HL-60 (cell line): ENCODE measurements around the gene CSNK2B.

Experiments used
- GABPA ChIP-seq: IDR thresholded peaks from 2 replicates; pipeline ENCODE4 v1.6.1; 2012; ENCODE audit warnings: low read depth
- POLR2AphosphoS5 ChIP-seq: IDR thresholded peaks from 2 replicates; pipeline ENCODE4 v1.6.1; 2012; ENCODE audit warnings: low read depth
- TF ChIP-seq, protein P1 (sequence below): IDR thresholded peaks from one replicate; pipeline ENCODE4 v1.5.1; 2011; ENCODE audit warnings: low read length, control low read depth, inconsistent platforms; ENCODE audit not compliant: insufficient read depth
- TF ChIP-seq, protein P2 (sequence below): IDR thresholded peaks from 2 replicates; pipeline ENCODE4 v1.6.1; 2012; ENCODE audit warnings: low read depth; ENCODE audit not compliant: insufficient replicate concordance

DNA sequence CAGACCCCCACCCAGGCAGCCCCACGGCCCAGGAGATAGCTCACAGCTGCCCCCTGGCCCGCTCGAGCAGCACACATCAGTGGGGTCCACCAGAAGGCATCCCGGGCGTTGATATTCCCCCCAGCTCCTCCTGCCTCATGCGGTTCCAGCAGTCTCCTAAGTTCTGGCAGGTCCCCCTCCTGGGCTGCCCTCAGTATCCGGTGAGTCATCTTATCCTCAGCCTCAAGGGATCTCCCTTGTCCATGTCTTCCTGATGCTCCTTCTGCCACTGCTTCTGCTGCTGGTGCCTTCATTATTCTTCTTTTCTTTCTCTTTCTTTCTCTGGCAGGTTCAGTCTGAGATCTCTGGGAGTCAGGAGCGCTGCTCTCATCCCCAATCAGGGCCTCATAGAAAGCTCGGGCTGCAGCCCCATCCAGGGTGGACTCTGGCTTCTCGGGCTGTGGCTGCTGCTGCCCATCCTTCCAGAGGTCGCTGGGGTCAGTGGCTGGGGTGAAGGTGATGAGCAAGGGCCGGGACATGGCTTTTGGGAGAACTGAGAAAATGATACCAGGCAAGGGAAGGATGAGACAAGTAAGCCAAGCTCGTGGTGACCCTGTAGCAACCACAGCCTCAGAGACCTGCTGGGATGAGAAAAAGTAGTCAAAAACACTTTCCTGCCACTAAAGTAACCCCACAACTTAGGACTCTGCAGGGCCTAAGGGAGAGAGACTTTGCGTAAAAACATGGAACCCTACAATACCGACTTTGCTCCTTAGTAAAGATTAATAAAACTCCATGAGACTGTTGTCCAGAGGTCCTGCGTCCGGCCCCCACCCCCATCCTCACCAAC, 1.7 kb upstream of the CSNK2B start:
- TF ChIP-seq POLR2AphosphoS5 (no peak), GABPA (no peak)
- TF ChIP-seq, protein P1, sequence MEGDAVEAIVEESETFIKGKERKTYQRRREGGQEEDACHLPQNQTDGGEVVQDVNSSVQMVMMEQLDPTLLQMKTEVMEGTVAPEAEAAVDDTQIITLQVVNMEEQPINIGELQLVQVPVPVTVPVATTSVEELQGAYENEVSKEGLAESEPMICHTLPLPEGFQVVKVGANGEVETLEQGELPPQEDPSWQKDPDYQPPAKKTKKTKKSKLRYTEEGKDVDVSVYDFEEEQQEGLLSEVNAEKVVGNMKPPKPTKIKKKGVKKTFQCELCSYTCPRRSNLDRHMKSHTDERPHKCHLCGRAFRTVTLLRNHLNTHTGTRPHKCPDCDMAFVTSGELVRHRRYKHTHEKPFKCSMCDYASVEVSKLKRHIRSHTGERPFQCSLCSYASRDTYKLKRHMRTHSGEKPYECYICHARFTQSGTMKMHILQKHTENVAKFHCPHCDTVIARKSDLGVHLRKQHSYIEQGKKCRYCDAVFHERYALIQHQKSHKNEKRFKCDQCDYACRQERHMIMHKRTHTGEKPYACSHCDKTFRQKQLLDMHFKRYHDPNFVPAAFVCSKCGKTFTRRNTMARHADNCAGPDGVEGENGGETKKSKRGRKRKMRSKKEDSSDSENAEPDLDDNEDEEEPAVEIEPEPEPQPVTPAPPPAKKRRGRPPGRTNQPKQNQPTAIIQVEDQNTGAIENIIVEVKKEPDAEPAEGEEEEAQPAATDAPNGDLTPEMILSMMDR: no peak
- TF ChIP-seq, protein P2, sequence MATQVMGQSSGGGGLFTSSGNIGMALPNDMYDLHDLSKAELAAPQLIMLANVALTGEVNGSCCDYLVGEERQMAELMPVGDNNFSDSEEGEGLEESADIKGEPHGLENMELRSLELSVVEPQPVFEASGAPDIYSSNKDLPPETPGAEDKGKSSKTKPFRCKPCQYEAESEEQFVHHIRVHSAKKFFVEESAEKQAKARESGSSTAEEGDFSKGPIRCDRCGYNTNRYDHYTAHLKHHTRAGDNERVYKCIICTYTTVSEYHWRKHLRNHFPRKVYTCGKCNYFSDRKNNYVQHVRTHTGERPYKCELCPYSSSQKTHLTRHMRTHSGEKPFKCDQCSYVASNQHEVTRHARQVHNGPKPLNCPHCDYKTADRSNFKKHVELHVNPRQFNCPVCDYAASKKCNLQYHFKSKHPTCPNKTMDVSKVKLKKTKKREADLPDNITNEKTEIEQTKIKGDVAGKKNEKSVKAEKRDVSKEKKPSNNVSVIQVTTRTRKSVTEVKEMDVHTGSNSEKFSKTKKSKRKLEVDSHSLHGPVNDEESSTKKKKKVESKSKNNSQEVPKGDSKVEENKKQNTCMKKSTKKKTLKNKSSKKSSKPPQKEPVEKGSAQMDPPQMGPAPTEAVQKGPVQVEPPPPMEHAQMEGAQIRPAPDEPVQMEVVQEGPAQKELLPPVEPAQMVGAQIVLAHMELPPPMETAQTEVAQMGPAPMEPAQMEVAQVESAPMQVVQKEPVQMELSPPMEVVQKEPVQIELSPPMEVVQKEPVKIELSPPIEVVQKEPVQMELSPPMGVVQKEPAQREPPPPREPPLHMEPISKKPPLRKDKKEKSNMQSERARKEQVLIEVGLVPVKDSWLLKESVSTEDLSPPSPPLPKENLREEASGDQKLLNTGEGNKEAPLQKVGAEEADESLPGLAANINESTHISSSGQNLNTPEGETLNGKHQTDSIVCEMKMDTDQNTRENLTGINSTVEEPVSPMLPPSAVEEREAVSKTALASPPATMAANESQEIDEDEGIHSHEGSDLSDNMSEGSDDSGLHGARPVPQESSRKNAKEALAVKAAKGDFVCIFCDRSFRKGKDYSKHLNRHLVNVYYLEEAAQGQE: no peak
